ENCODE measurements around the gene ZBTB47. TPM values are rescaled to one million over a fixed set of nuclear protein-coding genes. Genes with fewer than 3 reads are reported as not detected.

Gene ZBTB47
- total RNA-seq, 1 donor from 2014 or later = 4.4 TPM

DNA sequence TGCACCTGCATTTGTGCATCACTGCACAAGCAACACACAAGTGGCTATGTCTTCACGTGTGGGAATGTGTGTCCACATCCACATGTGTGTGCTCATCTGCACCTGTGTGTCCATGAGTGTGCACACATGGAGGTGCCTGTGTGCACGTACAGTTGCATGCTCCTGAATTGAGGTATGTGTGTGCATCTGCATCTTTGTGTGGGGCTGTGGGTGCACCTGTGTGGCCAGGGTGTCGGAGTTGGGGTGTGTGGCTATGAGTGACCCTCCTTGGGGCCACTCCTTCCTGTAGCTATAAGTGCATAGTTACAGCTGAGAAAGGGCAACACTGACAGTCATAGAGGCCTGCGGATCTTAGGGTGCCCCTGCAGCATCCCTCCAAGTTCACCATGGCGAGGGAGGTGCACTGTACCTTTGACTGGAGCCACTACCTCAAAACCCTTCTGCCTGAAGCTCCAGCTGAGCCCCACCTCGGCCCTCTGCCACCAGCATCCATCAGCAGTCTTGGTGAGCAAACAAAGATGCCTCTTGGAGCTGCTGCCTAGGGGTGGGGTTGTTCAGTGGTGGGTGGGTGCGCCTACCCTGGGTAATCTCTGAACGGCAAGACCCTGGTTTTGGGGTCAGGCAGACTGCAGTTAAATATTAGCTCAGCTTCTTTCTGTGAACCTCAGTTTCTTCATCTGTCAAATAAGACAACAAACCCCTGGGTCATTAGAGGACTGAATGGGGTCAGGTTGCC lies 54.3 kb downstream of the ZBTB47 start:
- H3K27ac ChIP-seq = no peak overlapping the region
- H3F3A ChIP-seq (ENCODE audit: low read depth) = no peaks in the 10 kb centered on the region
- H3K36me3 ChIP-seq = no peaks in the 10 kb centered on the region
- no peaks in the 10 kb centered on the region for H4K20me1 ChIP-seq (ENCODE audit: low read depth)
- no peaks in the 10 kb centered on the region for H3K27me3 ChIP-seq
- H3K27me3 Mint-ChIP-seq (ENCODE audit: insufficient read depth, low read depth) = peaks cover 20% of the 10 kb centered on the region
- H3K4me1 ChIP-seq = no peaks in the 10 kb centered on the region
- no peaks in the 10 kb centered on the region for H3K9me3 Mint-ChIP-seq
- DNase-seq (ENCODE audit: low spot score) = no peak
- H2AFZ ChIP-seq (replicated peaks) = no peak overlapping the region
- H3K36me3 Mint-ChIP-seq = no peaks in the 10 kb centered on the region
- no peaks in the 10 kb centered on the region for H3K9me3 ChIP-seq (ENCODE audit: low read depth)
- H3K4me2 ChIP-seq = no peak overlapping the region
- no peaks in the 10 kb centered on the region for H3K79me2 ChIP-seq (ENCODE audit: low read depth)
- no peak overlapping the region for H3K4me3 Mint-ChIP-seq
- H3K4me1 Mint-ChIP-seq = no peaks in the 10 kb centered on the region
- no peak overlapping the region for H3K27ac Mint-ChIP-seq
- no peak overlapping the region for H3K9ac ChIP-seq
- H3K4me3 ChIP-seq = no peak overlapping the region
- TF ChIP-seq, protein P1, sequence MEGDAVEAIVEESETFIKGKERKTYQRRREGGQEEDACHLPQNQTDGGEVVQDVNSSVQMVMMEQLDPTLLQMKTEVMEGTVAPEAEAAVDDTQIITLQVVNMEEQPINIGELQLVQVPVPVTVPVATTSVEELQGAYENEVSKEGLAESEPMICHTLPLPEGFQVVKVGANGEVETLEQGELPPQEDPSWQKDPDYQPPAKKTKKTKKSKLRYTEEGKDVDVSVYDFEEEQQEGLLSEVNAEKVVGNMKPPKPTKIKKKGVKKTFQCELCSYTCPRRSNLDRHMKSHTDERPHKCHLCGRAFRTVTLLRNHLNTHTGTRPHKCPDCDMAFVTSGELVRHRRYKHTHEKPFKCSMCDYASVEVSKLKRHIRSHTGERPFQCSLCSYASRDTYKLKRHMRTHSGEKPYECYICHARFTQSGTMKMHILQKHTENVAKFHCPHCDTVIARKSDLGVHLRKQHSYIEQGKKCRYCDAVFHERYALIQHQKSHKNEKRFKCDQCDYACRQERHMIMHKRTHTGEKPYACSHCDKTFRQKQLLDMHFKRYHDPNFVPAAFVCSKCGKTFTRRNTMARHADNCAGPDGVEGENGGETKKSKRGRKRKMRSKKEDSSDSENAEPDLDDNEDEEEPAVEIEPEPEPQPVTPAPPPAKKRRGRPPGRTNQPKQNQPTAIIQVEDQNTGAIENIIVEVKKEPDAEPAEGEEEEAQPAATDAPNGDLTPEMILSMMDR (IDR thresholded peaks at IDR 0.05) = no peak
- TF ChIP-seq EZH2phosphoT487 (IDR thresholded peaks at IDR 0.05) = no peak
- TF ChIP-seq EZH2 (IDR thresholded peaks at IDR 0.05) = no peak

- no peak overlapping the region for H3K9ac ChIP-seq
- no peak overlapping the region for H3K27ac Mint-ChIP-seq
- no peak overlapping the region for H2AFZ ChIP-seq (replicated peaks)
- no peaks in the 10 kb centered on the region for H4K20me1 ChIP-seq (ENCODE audit: low read depth)
- no peaks in the 10 kb centered on the region for H3K27me3 ChIP-seq
- H3K4me2 ChIP-seq = no peak overlapping the region
- no peak for TF ChIP-seq EZH2phosphoT487 (IDR thresholded peaks at IDR 0.05)
- no peak for TF ChIP-seq EZH2 (IDR thresholded peaks at IDR 0.05)
- TF ChIP-seq, protein P1 (IDR thresholded peaks at IDR 0.05) = no peak
- no peaks in the 10 kb centered on the region for H3K36me3 Mint-ChIP-seq
- no peaks in the 10 kb centered on the region for H3K9me3 Mint-ChIP-seq
- H3F3A ChIP-seq (ENCODE audit: low read depth) = no peaks in the 10 kb centered on the region
- no peak overlapping the region for H3K4me3 Mint-ChIP-seq
- no peak overlapping the region for H3K27ac ChIP-seq
- no peaks in the 10 kb centered on the region for H3K9me3 ChIP-seq (ENCODE audit: low read depth)
- H3K4me3 ChIP-seq = no peak overlapping the region
- H3K79me2 ChIP-seq (ENCODE audit: low read depth) = no peaks in the 10 kb centered on the region
- no peaks in the 10 kb centered on the region for H3K36me3 ChIP-seq
- no peaks in the 10 kb centered on the region for H3K4me1 Mint-ChIP-seq
- no peaks in the 10 kb centered on the region for H3K4me1 ChIP-seq
- no peak for DNase-seq (ENCODE audit: low spot score)
- H3K27me3 Mint-ChIP-seq (ENCODE audit: insufficient read depth, low read depth) = peaks cover 17% of the 10 kb centered on the region
Observed at GRCh38 chr3:42708611-42709151, 55.2 kb downstream of the ZBTB47 start.

DNA sequence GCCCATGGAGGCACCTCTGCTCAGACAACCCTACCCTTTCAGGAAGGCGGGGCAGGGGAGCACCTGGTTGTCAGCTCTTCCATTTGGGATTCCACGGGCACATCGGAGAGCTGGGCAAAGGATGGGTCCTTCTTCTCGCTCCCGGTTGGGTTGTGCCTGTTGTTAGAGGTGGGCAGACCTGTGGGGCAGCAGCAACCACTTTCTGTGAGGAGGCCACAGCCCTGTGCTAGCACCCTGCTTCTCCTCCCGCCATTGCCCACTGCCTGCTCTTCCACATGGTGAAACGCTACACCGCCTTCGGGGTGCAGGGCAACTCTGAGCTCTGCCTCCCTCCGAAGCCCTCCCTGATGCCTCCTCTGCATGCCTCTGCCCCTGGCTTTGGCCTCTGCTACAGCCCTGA lies 56.1 kb downstream of the ZBTB47 start:
- no peaks in the 10 kb centered on the region for H3K36me3 ChIP-seq
- no peak overlapping the region for H3K9ac ChIP-seq
- TF ChIP-seq EZH2phosphoT487 (IDR thresholded peaks at IDR 0.05) = no peak
- TF ChIP-seq, protein P1 (IDR thresholded peaks at IDR 0.05) = no peak
- no peak for TF ChIP-seq EZH2 (IDR thresholded peaks at IDR 0.05)
- Mint-ChIP-seq H3K4me3 (no peak overlapping the region), H3K4me1 (no peaks in the 10 kb centered on the region), H3K9me3 (no peaks in the 10 kb centered on the region), H3K27ac (no peak overlapping the region), H3K36me3 (no peaks in the 10 kb centered on the region), H3K27me3 (ENCODE audit: insufficient read depth, low read depth) (peaks cover 13% of the 10 kb centered on the region)
- H3K79me2 ChIP-seq (ENCODE audit: low read depth) = no peaks in the 10 kb centered on the region
- H3K4me2 ChIP-seq = no peak overlapping the region
- H3K27ac ChIP-seq = no peak overlapping the region
- no peaks in the 10 kb centered on the region for H3K27me3 ChIP-seq
- H3F3A ChIP-seq (ENCODE audit: low read depth) = no peaks in the 10 kb centered on the region
- H2AFZ ChIP-seq (replicated peaks) = no peak overlapping the region
- DNase-seq (ENCODE audit: low spot score) = no peak
- no peaks in the 10 kb centered on the region for H4K20me1 ChIP-seq (ENCODE audit: low read depth)
- no peaks in the 10 kb centered on the region for H3K4me1 ChIP-seq
- H3K4me3 ChIP-seq = no peak overlapping the region
- H3K9me3 ChIP-seq (ENCODE audit: low read depth) = no peaks in the 10 kb centered on the region

Data from neural progenitor cell (in vitro differentiated cells).